ENCODE results near the gene SLC15A1. TPM values are rescaled to one million over a fixed set of nuclear protein-coding genes. Genes with fewer than 3 reads are reported as not detected.

Gene SLC15A1
- total RNA-seq, 6 experiments from 2014 or later: not detected

DNA sequence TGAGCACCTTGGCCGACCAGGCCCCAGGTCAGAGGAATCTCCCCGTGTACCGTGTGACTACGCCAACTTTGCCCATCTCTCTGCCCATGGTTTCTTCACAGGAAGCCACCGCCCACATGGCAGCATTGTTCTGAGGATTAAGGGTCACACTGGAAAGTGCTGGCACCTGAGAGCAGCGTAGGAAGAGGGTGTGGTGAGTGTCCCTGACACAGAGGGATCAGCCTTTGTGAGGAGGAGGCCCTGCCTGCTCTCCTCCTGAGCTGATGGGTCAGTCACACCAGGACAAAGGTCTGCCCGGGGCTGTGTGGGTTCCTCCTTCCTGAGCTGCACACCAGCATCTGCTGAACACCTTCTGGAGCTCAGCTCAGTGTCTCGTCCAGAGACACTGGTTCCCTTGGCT, 32.2 kb upstream of the SLC15A1 start:
- Mint-ChIP-seq H3K4me1 (ENCODE audit: low read depth) (no peaks in the 10 kb centered on the region), H3K27ac (no peak overlapping the region), H3K9me3 (no peaks in the 10 kb centered on the region), H3K4me3 (no peak overlapping the region), H3K36me3 (ENCODE audit: low read depth) (no peaks in the 10 kb centered on the region), H3K27me3 (ENCODE audit: insufficient read depth) (peaks cover 19% of the 10 kb centered on the region)
- TF ChIP-seq, protein P1, sequence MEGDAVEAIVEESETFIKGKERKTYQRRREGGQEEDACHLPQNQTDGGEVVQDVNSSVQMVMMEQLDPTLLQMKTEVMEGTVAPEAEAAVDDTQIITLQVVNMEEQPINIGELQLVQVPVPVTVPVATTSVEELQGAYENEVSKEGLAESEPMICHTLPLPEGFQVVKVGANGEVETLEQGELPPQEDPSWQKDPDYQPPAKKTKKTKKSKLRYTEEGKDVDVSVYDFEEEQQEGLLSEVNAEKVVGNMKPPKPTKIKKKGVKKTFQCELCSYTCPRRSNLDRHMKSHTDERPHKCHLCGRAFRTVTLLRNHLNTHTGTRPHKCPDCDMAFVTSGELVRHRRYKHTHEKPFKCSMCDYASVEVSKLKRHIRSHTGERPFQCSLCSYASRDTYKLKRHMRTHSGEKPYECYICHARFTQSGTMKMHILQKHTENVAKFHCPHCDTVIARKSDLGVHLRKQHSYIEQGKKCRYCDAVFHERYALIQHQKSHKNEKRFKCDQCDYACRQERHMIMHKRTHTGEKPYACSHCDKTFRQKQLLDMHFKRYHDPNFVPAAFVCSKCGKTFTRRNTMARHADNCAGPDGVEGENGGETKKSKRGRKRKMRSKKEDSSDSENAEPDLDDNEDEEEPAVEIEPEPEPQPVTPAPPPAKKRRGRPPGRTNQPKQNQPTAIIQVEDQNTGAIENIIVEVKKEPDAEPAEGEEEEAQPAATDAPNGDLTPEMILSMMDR (IDR thresholded peaks at IDR 0.05): no peak
- DNase-seq: no peak

DNA sequence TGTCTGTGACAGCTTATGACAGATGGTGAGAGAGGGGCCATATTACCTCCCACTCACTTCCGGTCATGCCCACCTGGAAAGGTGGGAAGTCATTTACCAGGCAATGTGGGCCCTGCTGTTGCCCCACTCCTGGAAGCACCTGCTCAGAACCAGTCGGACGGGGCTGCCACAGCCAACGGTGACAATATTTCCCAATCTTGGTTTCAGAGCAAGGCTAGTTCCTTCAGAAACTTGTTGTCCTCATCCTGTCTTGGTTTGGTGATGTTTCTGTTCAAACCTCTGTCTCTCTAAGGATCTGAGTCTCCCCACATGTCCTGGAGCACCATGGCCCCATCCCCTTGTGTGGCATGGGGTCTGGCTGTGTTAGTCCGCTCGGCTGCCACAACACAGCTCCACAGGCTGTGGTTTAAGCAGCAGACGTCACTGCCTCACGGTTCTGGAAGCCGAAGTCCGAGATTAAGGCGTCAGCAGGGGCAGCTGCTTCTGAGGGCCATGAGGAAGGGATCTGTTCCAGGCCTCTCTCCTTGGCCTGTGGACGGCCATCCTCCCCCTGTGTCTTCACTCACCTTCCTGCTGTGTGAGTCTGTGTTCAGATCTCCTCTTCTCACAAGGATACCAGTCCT, 31.5 kb upstream of the SLC15A1 start:
- H3K9me3 Mint-ChIP-seq: no peaks in the 10 kb centered on the region
- no peak for DNase-seq
- H3K4me1 Mint-ChIP-seq (ENCODE audit: low read depth): no peaks in the 10 kb centered on the region
- H3K36me3 Mint-ChIP-seq (ENCODE audit: low read depth): no peaks in the 10 kb centered on the region
- no peak overlapping the region for H3K4me3 Mint-ChIP-seq
- H3K27me3 Mint-ChIP-seq (ENCODE audit: insufficient read depth): peaks cover 19% of the 10 kb centered on the region
- no peak overlapping the region for H3K27ac Mint-ChIP-seq
- TF ChIP-seq, protein P1 (IDR thresholded peaks at IDR 0.05): no peak

DNA sequence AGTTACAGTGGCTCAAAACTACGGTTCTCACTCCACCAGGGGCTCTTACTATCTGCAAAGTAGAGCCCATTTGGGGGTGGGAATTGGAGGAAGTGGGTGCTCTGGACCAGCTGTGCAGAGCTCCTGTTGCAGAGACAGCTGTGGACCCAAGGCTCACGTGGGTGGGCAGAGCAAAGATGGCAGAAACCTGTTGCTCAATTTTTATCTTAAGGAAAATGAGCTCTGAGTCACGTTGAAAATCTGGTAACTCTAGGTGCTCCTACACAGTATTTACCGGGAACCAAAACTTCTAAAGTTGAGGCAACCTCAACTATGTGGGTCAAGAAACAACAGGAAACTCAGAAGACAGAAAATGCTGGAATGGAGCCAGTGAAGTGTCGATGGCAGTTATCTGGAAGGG, 30.2 kb upstream of the SLC15A1 start:
- DNase-seq: no peak
- H3K4me3 Mint-ChIP-seq: no peak overlapping the region
- no peaks in the 10 kb centered on the region for H3K9me3 Mint-ChIP-seq
- peaks cover 21% of the 10 kb centered on the region for H3K27me3 Mint-ChIP-seq (ENCODE audit: insufficient read depth)
- no peaks in the 10 kb centered on the region for H3K4me1 Mint-ChIP-seq (ENCODE audit: low read depth)
- H3K27ac Mint-ChIP-seq: no peak overlapping the region
- TF ChIP-seq, protein P1 (IDR thresholded peaks at IDR 0.05): no peak
- no peaks in the 10 kb centered on the region for H3K36me3 Mint-ChIP-seq (ENCODE audit: low read depth)

DNA sequence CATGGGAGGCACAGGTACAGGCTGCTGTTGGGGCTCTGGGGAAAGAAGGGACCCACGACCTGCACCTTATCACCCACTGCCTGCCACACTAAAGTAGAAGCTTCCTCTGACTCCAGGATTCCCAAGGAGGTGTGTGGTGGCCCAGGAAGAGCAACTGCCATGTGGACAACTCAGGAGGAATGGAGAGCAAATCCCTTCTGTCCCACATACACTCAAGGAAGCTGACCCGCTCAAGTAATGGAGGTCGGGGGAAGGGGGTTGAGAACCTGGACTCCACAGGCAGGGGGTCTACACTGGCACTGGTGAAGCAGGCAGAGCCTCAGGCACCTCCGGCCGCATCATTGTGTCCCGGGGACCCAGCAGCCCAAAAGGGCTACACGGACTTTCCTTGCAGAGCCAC, 29.4 kb upstream of the SLC15A1 start:
- DNase-seq: no peak
- Mint-ChIP-seq H3K36me3 (ENCODE audit: low read depth) (no peaks in the 10 kb centered on the region), H3K27me3 (ENCODE audit: insufficient read depth) (peaks cover 17% of the 10 kb centered on the region), H3K9me3 (no peaks in the 10 kb centered on the region), H3K4me3 (no peak overlapping the region), H3K4me1 (ENCODE audit: low read depth) (peaks cover 1% of the 10 kb centered on the region), H3K27ac (no peak overlapping the region)
- TF ChIP-seq, protein P1 (IDR thresholded peaks at IDR 0.05): no peak

DNA sequence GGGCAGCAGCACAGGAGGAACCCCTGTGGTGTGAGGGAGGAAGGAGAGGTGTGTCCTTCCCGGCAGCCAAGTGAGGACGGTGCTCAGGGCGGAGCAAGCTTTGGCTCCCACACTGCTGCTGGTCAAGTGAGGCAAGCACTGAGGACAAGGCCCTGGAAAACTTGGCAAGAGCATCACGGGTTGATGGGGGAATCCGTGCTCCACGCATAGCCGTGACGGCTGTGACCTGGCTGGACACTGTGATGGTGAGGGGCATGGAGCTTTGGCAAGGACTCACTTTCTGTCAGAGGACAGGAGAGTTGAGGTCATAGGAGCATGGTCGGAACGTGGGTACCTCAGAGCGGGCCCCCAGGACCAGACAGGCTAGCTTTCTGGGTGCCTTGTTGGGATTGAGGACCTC, 29.0 kb upstream of the SLC15A1 start:
- Mint-ChIP-seq H3K9me3 (no peaks in the 10 kb centered on the region), H3K4me3 (no peak overlapping the region), H3K27ac (no peak overlapping the region), H3K4me1 (ENCODE audit: low read depth) (peaks cover 5% of the 10 kb centered on the region), H3K36me3 (ENCODE audit: low read depth) (no peaks in the 10 kb centered on the region), H3K27me3 (ENCODE audit: insufficient read depth) (peaks cover 13% of the 10 kb centered on the region)
- DNase-seq: no peak
- TF ChIP-seq, protein P1 (IDR thresholded peaks at IDR 0.05): no peak

DNA sequence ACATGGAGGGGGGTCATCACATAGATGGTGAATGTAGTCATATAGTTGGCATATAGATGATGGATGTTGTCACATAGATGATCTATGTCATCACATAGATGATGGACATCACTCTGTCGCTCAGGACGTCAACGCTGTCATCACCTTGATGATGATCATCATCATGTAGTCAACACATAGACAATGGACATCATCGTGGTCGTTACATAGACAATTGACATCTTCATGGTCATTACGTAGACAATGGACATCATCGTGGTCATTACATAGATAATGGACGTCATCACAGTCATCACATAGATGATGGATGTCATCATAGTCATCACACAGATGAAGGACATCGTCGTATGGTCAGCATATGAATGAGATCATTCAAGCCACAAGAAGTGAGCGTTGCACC, 28.6 kb upstream of the SLC15A1 start:
- no peaks in the 10 kb centered on the region for H3K36me3 Mint-ChIP-seq (ENCODE audit: low read depth)
- no peak overlapping the region for H3K27ac Mint-ChIP-seq
- no peaks in the 10 kb centered on the region for H3K9me3 Mint-ChIP-seq
- H3K4me1 Mint-ChIP-seq (ENCODE audit: low read depth): peaks cover 10% of the 10 kb centered on the region
- no peak for DNase-seq
- H3K4me3 Mint-ChIP-seq: no peak overlapping the region
- TF ChIP-seq, protein P1 (IDR thresholded peaks at IDR 0.05): no peak
- H3K27me3 Mint-ChIP-seq (ENCODE audit: insufficient read depth): peaks cover 12% of the 10 kb centered on the region
